Activated CD8-positive, alpha-beta memory T cell treated with anti-CD3 and anti-CD28 coated beads, Interleukin-2, amount 50 U/mL, for 1 hour (primary cell): ENCODE results near the gene NGFR.

ENCODE experiments used
- DNase-seq: peaks from one replicate; pipeline ENCODE4 v3.0.0-alpha.2; 2020; ENCODE audit errors: extremely low read depth

NGFR gene

DNA sequence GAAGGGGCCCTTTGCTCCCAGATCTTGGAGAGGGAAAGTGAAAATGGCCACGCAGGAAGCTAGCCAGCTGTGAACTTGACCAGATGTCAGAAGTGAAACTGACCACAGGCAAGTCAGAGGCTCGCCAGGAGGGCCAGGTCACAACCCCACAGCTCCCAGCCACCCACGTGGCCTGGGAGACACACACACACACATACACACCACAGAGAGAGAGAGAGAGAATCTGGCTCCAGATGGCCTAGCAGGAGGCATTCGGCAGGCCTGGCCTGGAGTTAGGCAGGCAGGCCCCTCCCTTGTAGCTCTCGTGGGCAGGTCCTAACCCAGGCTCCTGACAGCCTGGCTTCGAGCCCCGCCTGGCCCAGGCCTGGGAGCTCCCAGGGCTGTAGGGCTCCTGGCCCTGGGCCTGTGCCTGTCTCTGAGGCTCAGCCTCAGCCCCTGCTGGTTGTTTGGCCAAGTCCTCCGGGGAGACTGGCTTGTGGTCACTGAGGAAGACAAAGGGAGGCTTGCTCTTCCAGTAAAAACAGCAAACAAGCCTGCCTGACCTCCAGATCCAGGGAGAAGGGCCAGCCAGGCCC, 20.2 kb downstream of the NGFR start:
- no peak for DNase-seq

DNA sequence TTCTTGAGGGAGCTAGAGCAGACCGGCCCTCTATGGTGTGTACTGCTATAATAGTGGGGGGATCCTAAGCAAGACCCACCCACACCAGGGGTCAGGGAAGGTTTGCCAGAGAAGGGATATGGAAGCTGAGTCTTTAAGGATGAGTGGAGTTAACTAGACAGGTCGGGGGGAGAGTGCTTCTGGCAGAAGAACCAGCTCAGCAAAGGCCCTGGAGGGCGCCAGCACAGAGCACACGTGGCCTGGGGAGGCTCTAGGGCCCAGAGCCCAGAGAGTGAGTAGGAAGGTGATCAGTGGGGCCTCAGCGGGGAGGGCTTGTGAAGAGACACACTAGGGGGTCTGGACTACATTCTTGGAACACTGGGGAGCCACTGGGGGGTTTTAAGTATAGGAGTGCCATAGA, 21.1 kb downstream of the NGFR start:
- no peak for DNase-seq

DNA sequence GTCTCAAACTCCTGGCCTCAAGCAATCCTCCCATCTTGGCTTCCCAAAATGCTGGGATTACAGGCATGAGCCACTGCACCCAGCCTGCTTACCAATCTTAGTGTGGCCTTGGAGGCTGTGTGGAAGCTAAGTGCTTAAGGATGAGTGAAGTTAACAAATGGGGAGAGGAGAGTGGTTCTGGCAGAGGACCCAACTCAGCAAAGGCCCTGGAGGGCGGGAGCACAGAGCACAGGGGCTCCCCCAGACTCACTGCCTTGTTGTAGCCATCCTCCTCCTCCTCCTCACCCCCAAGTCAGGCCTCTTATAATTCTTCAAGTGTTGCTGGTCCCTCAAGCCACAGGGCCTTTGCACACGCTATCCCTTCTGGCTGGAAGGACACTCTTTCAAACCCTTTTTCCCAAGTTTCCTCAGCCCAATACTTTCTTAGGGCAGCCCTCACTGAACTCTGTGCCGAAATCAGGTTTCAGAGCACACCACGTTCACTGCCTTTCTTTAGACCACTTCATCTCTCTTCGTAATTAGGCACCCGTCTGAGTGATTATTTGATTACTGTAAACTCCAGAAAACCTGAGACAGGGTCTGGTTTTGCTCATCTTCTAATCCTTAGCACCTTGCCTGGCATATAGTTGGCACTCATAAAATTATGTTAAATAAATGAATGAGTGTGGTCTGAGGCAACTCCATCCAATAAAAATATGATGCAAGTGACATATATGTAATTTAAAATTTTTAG, 23.4 kb downstream of the NGFR start:
- no peak for DNase-seq

DNA sequence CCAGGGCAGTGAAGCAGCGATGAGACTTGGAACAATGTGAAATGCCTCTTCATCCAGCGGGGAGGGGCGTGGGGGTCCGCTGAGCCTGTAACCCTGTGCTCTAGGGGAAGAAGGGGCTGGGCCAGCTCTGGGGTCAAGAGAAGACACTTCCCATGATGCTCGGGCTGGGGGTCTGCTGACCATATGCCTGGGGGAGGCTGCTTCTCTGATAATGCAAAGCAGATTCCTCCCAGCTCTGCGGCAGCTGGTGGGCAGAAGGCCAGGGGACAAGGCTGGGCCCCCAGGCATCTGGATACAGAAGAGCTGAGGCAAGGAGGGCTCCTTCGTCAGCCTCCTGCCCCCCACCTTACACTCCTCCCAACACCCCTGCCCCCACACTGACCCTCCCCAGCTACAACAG, 24.7 kb downstream of the NGFR start:
- DNase-seq, result no peak

DNA sequence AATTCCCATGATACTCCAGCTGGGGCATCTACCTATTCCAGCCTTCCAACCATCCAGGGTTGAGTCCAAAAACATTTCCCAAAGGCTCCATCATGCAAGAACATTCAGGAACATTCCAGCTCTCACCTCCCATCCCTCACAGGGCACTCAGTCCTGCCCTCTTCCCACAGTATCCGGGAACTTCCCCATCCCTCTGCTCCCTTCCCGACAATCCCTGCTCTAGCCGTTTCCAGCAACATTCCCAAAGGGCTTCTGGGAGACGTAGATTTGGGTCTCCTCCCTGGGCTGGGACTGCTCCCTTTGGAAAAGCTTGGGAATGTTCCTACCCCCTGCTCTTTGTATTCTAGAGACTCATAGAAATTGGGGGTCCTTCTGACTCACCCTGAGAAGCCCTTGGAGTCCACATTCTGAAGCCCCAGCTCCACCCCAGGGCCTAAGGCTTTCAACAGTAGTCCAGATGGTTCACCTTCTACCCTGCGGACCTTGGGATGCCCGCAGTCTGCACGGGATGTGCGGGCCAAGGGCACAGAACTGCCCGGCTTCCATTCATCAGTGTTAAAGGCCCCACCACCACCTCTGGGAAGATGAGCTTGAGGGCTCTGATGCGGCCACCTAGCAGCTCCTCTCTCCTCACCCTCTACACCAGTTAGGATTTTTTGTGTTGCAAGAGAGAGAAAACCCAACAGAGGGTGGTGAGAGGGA, 25.4 kb downstream of the NGFR start:
- DNase-seq, result no peak

DNA sequence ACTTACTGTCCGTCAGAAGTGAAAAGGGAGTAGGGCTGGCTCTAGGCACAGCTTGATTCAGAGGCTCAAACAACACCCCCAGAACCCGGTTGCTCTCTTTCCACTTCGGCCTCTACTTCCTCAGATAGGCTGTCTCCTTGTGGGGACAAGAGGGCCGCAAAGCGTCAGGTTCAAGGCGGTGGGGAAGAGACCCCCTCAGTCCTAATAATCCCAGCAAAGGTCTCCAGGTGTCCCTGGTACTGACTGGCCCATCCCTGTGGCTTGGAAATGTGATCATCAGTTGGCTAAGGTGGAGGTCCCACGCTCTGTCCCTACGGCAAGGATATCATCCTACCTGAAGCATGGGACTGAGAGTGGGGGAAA, 26.0 kb downstream of the NGFR start:
- no peak for DNase-seq

DNA sequence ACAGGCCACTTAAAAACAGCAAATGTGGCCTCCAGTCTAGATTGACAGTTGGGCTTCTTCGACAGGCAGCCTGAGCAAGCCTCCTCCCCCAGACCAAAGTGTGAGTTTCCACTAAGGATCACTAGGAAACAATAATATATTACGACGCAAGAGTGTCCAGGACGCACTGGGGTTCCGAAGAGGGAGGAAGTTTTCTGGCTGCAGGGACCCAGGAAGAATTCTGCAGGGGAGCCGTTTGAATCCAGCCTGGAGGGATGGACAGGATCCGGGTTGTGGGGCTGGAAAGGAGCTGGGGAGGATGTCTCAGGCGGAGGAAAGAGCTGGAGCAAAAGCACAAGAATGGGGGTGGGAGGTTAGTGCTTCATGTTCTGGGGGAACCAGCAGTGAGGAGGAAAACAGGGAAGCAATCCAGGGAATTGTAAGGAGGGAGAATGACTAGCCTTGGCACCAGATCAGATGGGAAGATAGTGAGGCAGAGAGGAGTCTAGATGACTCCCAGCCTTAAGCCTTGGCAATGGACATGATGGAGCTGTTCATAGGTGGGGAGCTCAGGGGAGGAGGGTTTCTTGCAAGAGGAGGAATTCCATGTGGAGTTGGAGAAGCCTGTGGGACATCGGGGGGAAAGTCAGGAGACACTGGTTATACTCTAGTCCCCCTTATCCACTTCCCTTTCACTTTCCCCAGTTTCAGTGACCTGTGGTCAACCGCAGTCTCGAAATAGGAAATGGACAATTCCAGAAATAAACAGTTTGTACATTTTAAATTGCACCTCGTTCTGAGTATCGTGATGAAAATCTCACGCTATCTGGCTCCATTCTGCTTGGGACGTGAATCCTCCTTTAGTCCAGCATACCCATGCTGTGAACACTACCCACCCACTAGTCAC, 26.6 kb downstream of the NGFR start:
- DNase-seq, result no peak

DNA sequence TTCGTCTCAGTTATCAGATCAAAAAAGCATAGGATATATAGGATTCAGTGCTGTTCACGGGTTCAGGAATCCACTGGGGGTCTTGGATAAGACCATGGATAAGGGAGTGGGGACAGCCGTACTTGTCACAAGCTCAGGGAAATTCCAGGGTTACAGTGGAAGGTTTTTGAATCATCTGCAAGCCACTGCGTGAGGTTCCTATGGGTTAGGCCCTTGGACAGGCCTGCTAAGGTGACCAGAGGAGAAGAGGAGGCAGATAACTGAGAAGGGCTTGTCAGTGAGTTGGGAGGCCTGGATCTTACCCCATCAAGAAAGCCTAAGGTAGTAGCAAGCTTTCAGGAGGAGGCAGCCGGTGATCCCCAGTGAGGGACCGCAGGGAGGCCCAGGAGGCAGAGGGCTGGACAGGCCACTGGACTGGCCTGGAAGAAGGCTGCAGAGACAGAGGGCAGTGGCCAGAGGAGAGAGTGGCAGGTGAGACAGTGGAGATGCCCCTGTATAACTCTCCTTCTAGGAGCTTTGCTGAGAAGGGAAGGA, 27.3 kb downstream of the NGFR start:
- no peak for DNase-seq

DNA sequence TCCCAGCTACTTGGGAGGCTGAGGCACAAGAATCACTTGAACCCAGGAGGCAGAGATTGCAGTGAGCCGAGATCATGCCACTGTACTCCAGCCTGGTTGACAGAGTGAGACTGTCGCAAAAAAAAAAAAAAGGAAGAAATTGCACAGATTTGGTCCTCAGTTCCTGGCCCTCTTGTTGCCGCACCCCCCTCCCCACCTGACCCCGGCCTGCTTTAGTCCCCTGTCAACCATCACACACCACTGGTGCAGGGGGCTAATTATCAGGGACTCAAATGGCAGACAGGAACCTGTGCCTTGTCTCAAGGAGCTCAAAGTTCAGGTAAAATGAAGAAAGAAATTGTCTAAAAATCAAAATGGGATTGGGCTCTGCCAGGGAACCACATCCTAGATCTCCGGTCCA, 28.1 kb downstream of the NGFR start:
- no peak for DNase-seq

DNA sequence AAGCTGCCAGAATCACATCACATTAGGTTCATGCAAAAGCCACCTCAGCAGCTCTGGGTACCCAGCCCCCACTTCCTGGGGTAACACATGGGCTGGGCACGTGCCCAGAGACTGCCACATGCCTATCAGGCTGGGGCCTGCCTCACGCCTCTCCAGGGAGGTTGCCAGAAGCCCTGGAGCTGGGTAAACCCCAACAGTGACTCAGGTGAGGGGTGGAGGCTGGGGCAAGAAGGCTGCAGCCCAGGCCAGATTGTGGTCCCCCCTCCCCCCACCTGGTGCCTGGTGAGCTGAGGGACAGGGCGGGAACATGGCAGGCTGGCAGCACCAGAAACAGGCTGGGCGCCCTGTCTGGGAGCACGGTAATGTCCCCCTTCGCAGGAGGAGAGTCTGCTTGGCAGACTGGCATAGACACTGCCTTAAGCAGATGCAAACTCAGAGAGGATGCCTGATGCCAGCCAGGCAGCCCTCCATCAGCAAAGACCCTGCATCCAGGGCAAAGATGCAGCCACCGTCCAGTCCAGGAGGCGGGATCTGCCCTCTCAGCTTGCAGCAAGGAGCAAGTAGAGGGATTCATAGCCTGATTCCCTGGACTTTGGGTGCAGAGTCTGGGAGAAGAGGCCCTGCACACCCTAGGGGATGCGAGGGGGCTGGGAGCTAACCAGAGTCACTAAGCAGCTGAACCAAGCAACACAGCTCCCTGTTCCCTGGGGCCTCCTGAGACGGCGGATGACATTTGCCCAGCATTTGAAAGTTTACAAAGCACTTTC, 28.8 kb downstream of the NGFR start:
- no peak for DNase-seq

DNA sequence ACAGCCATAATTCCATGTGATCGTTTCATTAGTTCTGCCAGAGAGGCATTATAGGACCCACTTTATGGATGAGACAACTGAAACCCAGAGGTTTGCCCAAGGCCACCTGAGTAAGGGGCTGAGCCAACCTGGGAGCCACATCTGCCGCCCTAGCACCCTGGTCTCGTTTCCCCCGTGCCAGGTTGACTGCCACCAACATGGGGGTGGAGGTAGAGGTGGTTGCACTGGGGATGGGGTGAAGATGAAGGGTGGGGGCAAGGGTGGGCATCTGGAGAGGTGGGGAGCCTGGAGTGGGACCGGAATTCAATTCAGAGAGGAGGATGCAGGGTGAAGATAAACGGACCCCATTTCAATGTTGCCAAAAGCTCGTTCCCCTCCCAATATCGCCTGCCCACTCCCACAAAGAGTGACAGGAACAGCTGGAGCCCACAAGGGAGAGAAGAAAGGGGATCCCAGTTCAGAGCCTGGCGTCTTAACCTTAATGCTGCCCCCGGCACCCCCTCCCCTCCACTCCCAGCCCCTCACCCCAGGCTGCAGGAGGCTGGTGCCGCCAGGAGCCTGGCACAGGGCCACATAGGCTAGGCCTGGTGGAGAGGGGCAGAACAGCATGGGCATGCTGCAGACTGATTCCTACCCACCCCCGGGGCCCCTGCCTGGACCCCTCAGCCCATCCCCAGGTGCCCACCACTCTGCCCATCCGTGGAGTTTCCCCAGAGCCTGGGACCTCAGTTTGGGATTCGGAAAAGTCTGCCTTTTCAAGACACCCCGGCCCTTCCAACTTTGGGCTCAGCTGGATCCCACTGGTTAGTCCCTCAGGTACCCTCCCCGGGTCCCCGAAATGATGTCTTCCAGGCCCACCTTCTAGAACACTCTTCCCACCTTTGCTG, 29.6 kb downstream of the NGFR start:
- no peak for DNase-seq

DNA sequence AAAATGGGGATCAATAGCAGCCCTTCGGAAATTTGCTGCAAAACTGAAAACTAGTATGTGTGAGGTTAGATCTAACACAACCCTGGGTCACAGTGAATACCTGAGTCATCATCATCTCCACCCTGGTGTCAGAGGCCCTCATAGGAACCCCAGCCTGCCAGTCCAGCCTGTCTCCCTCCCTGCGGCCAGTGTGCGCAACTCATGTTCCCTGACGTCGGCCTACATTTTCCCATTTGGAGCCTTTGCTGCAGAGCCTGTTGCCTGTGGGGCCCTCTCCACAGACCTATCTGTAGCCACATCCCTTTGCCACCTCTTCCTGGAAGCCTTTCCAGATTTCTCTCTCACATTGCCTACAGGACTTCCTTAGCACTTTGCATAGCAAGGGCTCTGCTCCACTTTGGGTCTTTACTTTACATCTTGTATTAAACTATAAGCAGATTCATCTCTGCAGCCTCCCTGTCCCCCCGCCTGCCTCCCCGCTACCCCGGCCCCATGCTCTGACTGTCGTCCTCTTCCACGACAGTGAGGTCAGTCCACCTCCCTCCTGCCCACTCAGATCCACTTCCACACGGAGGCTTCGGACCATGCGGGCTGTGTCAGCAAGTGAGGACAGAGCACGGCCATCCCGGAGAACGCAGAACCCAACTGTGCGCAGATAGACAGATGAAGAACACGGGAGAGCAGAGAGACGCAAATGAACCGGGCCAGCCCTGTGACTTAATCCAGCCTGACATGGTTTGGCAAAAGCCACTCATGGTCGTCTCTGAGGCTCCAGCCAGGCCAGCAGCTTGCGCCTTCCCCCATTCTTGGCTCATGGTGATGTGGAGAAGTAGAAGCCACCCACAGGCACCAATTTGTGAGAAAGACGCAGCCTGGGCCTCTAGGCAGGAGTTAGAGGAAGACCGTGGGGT, 31.0 kb downstream of the NGFR start:
- no peak for DNase-seq

DNA sequence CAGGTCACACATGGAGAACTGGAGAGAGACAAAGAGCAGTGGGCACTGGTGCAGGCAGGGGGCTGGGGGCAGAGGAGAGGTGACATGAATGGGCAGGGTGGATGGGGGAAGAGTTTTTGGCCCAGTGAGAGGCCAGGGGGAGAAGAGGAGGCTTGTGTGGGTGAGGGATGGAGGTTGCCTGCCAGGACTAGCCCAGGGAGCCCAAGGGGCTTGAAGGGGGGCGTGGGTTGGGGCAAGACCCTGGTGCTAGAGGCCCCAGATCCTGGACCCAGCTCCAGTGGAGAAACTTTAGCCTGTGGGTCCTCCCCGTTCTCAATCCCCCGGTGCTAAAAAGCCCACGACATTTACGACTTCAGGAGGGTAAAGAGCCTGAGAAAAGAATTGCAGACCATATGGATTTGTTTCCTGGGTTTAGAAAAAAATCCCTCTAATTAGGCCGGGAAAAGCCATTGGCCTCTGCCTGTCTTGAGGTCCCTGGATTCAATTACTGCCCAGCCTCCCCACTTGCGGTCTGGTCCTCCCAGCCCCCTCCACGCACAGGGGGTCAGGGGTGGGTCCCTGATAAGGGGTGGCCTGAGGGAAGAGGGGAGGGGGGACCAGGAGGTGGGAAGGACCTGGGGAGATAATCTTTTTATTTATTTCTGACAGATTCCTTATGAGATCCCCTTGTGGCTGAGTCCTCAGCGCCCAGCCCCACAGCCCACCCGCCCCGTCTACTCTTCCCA, 33.0 kb downstream of the NGFR start:
- no peak for DNase-seq

DNA sequence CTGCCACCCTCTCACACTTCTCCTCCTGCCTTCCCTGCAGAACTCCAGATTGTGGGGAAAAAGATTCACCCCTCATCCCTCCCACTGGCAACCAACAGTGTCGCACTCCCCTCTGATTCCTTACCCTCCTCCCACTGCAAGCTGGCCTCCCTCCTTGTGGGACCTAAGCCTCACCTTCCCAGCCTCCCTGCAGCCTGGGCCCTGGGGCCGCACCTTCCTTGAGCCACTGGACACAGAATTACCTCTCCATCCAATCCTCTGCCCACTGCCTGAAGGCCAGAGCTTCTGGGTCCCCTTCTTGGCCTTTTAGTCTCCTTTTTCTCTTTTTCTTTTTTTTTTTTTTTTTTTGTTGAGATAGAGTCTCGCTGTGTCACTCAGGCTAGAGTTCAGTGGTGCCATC, 33.9 kb downstream of the NGFR start:
- DNase-seq, result no peak

DNA sequence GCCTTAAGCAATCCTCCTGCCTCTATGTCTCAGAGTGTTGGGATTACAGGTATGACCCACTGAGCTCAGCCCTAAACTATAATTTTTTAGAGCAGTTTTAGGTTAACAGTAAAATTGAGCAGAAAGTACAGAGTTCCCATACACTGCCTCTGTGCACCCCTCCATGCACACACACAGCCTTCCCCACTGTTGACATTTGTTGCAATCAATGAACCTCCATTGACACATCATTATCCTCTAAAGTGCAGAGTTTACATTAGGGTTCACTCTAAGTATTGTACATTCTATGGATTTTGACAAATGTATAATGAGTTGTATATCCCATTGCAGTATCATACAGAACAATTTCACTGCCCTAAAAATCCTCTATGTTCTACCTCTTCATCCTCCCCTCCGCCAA, 35.0 kb downstream of the NGFR start:
- no peak for DNase-seq

DNA sequence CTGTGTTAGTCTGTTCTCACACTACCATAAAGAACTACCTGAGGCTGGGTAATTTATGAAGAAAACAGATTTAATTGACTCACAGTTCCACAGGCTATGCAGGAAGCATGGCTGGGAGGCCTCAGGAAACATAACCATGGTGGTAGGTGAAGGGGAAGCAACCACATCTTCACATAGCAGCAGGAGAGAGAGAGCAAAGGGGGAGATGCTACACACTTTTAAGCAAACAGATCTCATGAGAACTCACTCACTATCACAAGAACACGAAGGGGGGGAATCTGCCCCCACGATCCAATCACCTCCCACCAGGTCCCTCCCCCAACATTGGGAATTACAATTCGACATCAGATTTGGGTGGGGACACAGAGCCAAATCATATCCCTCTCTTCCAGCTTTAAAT, 48.8 kb downstream of the NGFR start:
- no peak for DNase-seq

DNA sequence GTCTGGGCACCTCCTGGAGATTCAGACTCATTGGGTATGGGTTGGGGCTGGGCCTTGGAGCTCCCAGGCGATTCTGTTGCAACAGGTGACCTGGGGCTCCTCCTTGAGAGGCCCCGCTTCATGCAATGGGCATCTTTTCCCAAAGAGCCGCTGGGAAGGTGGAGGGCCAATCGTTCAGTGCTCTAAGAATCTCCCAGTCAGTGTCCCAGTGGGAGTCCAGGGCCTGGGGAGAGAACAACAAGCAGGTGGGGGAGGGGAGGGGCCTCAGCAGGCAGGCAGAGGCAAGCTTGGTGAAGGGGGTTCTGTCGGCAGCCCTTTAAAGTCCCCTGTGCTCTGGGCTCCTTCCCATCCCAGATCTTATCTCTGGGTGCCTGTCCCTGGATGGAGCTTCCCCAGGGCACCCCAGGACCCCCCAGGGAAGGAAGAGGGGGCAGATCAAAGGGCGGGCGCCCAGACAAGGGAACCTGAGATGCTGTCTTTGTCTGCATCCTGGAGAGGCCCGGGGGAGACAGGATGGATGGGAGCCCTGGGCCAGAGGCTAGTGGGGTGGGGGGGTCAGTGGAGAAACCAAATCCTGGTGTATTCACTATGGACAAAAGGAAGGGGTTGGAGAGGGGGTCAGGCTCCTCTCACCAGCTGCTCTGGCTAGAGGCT, 50.0 kb downstream of the NGFR start:
- DNase-seq, result no peak
